GM21390 (cell line): ENCODE measurements around the gene CAMK4.
"Not testable (repeated sequence)": the region's sequence is repeated elsewhere in the genome, so short reads cannot be mapped to it uniquely, and the experiment has no call there.

Experiments used
- ATAC-seq: cut with Tn5 transposase; IDR thresholded peaks from one replicate; pipeline ENCODE4 v1.9.1; 2021; ENCODE audit not compliant: unreplicated experiment

Gene CAMK4

GRCh38 chr5:111377306-111377705 is 153.1 kb downstream of the CAMK4 start:
- ATAC-seq, result no peak

GRCh38 chr5:111379391-111379816 is 155.2 kb downstream of the CAMK4 start:
- no peak for ATAC-seq

GRCh38 chr5:111383288-111383970 is 159.2 kb downstream of the CAMK4 start:
- ATAC-seq, result no peak

- ATAC-seq, result no peak
Observed at GRCh38 chr5:111384220-111384619, 160.0 kb downstream of the CAMK4 start.

GRCh38 chr5:111385051-111385450 is 160.9 kb downstream of the CAMK4 start:
- no peak for ATAC-seq

- ATAC-seq, result no peak
Observed at GRCh38 chr5:111385970-111386831, 162.0 kb downstream of the CAMK4 start.

GRCh38 chr5:111386832-111387162 is 162.6 kb downstream of the CAMK4 start:
- no peak for ATAC-seq

GRCh38 chr5:111387361-111387760 is 163.2 kb downstream of the CAMK4 start:
- no peak for ATAC-seq

GRCh38 chr5:111389390-111390082 is 165.4 kb downstream of the CAMK4 start:
- no peak for ATAC-seq

- no peak for ATAC-seq
Observed at GRCh38 chr5:111392181-111392580, 168.0 kb downstream of the CAMK4 start.

- ATAC-seq, result no peak
Observed at GRCh38 chr5:111394586-111394985, 170.4 kb downstream of the CAMK4 start.

GRCh38 chr5:111398013-111398412 is 173.8 kb downstream of the CAMK4 start:
- no peak for ATAC-seq

- ATAC-seq, result no peak
Observed at GRCh38 chr5:111399113-111399512, 174.9 kb downstream of the CAMK4 start.

- ATAC-seq, result no peak
Observed at GRCh38 chr5:111401906-111402305, 177.7 kb downstream of the CAMK4 start.

- no peak for ATAC-seq
Observed at GRCh38 chr5:111404270-111404769, 180.1 kb downstream of the CAMK4 start.

GRCh38 chr5:111407562-111407961 is 183.4 kb downstream of the CAMK4 start:
- no peak for ATAC-seq

- no peak for ATAC-seq
Observed at GRCh38 chr5:111408817-111409216, 184.6 kb downstream of the CAMK4 start.

- not testable (repeated sequence) for ATAC-seq
Observed at GRCh38 chr5:111409266-111409665, 185.1 kb downstream of the CAMK4 start.

- not testable (repeated sequence) for ATAC-seq
Observed at GRCh38 chr5:111410067-111410466, 185.9 kb downstream of the CAMK4 start.

GRCh38 chr5:111411301-111411700 is 187.1 kb downstream of the CAMK4 start:
- no peak for ATAC-seq

- no peak for ATAC-seq
Observed at GRCh38 chr5:111412593-111412992, 188.4 kb downstream of the CAMK4 start.

GRCh38 chr5:111415053-111415452 is 190.9 kb downstream of the CAMK4 start:
- no peak for ATAC-seq
